ENCODE data around the gene HOXA3. TPM values are rescaled to one million over a fixed set of nuclear protein-coding genes. Genes with fewer than 3 reads are reported as not detected.

HOXA3 gene
- total and polyA plus RNA-seq, 9 of the 15 experiments (the other 6 are each of a cell fraction or from before 2014, with no cell fraction given), result 0.04 to 0.13 TPM; not detected in 7

- TF ChIP-seq HMGXB4 (CRISPR knock-in tag; IDR thresholded peaks at IDR 0.05), result no peak
- no peak for TF ChIP-seq DPF2 (IDR thresholded peaks at IDR 0.05)
- TF ChIP-seq CBX8 (IDR thresholded peaks at IDR 0.05; ENCODE audit: borderline replicate concordance, extremely low read depth, low read depth, low read length, poor library complexity, severe bottlenecking), result peak; percentile 9
- TF ChIP-seq RBM39 (optimal IDR thresholded peaks at IDR 0.05; ENCODE audit: low read depth, low read length), result no peak
- TF ChIP-seq ZNF12 (CRISPR knock-in tag; IDR thresholded peaks at IDR 0.05), result no peak
- no peak for DNase-seq (ENCODE audit: extremely low read depth in 1 of 4, low spot score in 3 of 4)
- Histone ChIP-seq H4K20me1 (replicated peaks; ENCODE audit: control insufficient read depth, insufficient read depth, low read length) (0 out of 2 replicates have a peak, but pooled peaks cover 6% of the 10 kb centered on the region), H3K9me1 (ENCODE audit: control insufficient read depth, insufficient read depth, low read length) (no peaks in the 10 kb centered on the region), H3K4me3 (no peak overlapping the region), H3K36me3 (ENCODE audit: control insufficient read depth, insufficient read depth, low read length) (no peaks in the 10 kb centered on the region), H2AFZ (ENCODE audit: low read depth, low read length) (no peak overlapping the region), H3K27me3 (ENCODE audit: control insufficient read depth in 2 of 2, insufficient read depth in 2 of 2, low read length in 2 of 2) (peaks cover 44 to 62% of the 10 kb centered on the region in 2 experiments), H3K4me2 (ENCODE audit: insufficient read depth, low read length) (no peak overlapping the region), H3K9me3 (replicated peaks; ENCODE audit: control insufficient read depth, insufficient read depth, low read depth, low read length) (no peaks in the 10 kb centered on the region), H3K79me2 (ENCODE audit: control insufficient read depth, insufficient read depth, low read length) (no peaks in the 10 kb centered on the region), H3K27ac (ENCODE audit: extremely low read depth, low read depth, low read length) (no peak overlapping the region), H3K9ac (ENCODE audit: insufficient read depth in 1 of 2, low read depth in 2 of 2, low read length in 2 of 2) (no peak overlapping the region), H3K4me1 (replicated peaks in 1 of 2; ENCODE audit: control insufficient read depth in 2 of 2, insufficient read depth in 2 of 2, low read length in 2 of 2) (peaks cover 0 to 21% of the 10 kb centered on the region in 2 experiments; a peak in 2 of 5 replicates)
- ChIA-PET POLR2A (no interaction called here), CTCF (ENCODE audit: low intra/inter-chr PET ratio) (no interaction called here)
- intact Hi-C loops (cut with micrococcal nuclease), result no loop called here
- 7% methylated on average over 6 of the region's 6 CpGs for WGBS (ENCODE audit: insufficient coverage, low coverage, missing lambda C conversion rate)
- FAIRE-seq, result no peak
- no TSS peak for BruUV-seq (replicated peaks)
- in situ Hi-C loops (cut with MboI), result no loop called here
- no peak for ATAC-seq
Measured at GRCh38 chr7:27114881-27115220, 37.5 kb downstream of the HOXA3 start.

Data from K562 (cell line).